NCI-H2196 treated with DMSO at 0.1 percent for 48 hours (cell line): ENCODE measurements around the gene CCDC12.
A peak's percentile ranks its signal among the peaks of the same experiment; 100 is the strongest.

ENCODE experiments used
- DNase-seq: peaks from one replicate; lab custom pipeline; 2025; ENCODE audit not compliant: unreplicated experiment; lab: John Stamatoyannopoulos, UW

CCDC12 gene

DNA sequence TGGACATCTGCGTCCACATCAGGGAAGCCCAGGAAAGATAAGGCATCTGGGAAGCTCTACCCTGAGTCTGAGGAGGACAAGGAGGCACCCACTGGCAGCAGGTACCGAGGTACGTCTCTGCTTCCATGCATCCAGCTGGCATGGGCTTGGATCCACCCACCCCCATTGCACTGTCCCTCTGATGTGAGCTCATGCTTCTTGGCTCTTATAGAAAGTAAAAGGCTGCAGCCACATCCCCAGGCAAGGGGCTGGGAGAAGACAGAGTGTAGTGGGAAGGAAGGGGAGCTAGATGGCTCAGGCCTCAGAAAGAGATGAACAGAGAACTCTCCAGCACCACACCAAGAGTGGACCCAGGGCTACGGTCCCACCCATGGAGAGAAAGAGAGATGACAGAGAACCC, 80.8 kb downstream of the CCDC12 start:
- DNase-seq: no peak

DNA sequence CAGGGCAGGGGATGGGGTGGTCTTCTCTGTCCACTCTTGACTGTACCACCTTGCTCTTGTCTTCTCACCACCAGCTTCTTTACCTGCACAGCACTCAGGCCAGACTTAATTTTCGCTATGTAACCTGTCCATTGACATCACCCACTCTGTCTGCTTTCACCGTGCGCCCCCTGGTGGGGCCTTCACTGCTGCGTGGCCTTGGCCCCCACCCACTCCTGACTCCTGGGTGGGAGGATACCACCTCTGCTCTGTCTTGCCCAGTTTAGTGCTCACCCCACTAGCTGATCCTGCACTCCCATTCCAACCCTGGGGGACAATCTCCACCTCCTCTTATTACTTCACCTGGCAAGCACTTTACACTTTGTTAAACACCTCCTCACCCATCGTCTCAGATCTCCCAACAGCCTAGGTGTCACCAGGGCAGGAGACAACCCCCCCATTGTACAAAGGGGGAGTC, 81.3 kb downstream of the CCDC12 start:
- DNase-seq: no peak

DNA sequence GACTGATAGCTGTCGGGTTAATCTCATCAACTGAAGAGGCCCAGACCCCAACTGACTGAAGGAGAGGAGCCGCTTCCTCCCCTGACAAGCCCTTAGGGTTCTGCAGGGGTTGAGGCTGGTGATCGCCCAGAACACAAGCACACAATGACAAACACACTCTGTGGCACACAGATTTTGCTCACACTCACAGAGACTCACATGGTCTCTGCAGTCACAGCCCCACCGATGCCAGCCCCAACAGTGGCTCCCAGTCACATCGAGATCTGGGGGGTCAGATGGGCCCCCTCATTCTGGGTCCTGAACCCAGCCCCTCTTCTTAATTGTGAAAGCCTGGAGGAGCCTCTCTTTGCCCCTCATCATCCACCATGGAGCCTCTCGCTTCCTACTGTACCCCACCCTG, 82.3 kb downstream of the CCDC12 start:
- DNase-seq: no peak

DNA sequence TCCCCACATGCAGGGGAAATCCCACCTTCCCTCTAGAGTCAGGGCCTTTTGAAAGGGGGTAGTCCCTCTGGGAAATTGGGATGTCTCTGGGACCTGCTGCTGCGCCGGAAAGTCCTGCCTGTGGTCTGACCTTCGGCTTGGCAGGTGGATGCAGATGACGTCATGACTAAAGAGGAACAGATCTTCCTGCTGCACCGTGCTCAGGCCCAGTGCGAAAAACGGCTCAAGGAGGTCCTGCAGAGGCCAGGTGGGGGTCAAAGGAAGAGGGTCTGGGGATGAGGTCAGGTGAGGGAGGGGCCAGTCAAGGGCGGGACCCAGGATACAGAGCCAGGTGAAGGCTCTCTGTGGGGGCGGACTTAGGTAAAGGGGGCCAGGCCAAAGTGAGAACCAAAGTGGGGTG, 82.8 kb downstream of the CCDC12 start:
- no peak for DNase-seq

DNA sequence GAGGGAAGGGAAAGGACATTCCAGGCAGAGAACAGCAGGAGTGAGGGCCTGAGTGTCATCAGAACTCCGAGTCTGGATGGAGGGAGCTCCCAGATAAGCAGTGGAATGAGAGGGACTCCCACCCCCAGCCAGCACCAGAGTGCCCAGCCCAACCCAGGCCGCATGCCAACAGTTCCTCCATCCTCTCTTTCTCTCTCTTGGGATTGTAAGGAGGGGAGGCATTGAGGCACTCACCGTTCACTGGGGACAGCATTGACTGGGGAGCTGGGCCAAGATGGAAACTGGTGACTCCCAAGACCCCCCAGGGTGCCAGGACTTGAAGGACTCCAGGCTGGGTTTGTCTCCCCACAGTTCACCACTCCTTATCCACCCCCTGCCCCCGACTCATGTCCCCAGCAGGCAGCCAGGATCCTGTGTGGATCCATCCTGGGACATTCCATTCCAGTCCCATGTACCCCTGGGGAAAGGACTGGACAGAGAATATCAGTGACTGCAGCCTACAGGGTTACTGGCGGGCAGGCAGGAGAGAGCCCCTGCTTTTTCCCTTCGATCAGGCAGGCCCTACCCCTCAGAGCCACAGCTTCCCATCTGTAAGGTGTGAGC, 83.3 kb downstream of the CCDC12 start:
- no peak for DNase-seq

DNA sequence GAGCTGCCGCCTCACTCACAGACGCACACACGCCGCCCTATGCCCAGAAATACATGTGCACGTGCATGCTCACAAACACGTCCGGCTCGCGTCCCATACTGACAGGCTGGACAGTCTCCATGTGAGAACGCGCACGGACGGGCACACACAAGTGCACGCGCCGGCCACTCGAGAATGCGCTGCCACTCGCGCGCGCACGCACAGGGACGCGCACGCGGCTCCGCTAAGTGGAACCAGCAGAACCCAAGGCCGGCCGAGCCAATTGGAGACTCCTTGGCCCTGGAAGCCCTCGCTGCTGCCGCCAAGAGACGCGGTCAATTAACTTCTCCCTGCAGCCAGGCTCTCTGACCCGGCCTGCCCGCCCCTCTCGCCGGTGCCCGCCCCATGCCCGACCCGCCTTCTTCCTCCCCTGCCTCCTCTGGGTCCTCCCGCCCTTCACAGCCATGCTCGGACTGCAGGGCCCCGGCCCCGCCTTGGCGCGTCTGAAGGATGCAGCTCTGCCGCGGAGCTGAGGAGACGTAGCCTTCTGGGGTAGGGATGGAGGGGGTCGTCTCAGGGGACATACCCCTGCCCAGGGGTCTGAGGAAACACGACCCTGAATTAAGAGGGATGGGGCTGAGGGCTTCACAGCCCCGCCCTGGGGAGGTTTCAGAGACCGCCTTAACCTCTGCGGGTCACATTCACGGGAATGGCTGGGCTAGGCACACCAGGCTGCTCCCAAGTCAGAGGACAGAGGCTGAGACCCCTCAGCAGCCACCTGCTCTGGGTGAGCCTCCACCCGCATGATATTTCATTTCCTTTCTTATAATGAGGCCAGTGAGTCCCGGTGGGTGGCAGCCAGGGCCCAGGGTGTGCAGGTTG, 84.0 kb downstream of the CCDC12 start:
- peak; percentile 90 for DNase-seq

DNA sequence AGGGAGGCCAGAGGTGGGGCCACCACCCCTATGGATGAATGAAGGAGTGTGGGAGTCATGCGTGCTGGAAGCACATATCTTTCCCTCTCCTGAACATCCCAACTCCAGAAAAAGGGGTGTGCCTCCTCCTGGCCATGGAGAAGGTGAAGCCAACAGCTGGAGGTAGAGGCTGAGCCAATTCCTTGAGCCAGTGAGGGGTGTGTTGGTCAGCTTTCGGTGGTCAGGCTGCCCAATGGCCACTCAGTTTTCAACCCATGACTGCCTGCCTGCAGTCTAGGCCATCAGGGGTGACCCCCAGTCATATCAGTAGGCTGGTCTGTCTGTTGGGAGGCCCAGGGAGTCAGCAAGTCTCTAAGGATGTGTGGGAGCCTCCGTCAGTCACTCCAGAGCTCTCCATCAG, 85.4 kb downstream of the CCDC12 start:
- no peak for DNase-seq

DNA sequence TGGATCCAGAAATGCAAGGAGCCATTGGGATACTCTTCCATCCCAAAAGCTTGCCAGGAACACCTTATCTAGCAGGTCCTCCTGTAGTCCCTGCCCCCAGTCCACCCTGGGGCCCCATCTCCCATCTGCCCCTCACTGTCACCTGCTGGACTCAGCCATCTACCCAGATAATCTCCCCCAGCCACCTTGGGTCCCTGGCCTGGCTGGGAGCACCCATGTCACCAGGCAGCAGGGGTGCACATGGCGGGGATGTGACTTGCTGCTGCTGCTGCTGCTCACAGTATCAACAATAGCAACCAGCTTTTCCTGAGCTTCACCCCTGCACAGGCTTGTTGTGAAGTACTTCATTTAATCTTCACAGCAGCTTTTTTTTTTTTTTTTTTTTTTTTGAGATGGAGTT, 86.4 kb downstream of the CCDC12 start:
- DNase-seq: no peak

DNA sequence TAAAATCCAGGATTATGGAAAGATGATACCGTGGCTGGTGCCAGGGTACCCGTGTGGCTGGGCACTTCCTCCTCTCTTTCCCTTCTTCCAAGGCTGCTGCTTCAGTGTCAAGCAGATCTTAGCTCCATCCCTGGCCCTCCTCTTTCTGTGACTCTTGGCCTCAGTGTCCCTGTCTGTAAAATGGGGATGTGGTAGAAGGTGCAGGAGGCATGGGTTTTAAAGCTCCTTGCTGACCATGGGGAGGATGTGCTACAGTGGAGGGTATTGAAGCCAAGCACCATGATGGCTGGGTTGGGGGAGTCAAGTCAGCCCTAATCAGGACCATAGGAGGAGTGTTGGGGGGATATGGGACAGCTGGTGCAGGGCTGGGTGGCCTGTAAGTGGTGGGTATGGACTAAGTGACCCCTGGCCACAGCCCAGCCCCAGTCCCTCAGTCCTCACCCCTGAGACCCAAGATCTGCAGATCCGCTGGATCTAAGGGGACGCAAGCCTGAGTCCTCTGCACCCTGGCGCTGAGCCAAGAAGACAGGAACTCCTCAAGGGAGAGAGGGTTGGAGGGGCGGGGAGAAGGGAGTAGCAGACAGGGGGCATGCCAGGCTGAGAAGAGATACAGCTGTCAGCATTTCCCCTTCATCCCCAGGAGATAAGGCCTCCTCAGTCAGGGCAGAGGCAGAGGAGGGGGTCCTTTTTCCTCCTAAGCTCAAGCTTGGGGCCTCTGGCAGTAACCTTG, 87.0 kb downstream of the CCDC12 start:
- no peak for DNase-seq

DNA sequence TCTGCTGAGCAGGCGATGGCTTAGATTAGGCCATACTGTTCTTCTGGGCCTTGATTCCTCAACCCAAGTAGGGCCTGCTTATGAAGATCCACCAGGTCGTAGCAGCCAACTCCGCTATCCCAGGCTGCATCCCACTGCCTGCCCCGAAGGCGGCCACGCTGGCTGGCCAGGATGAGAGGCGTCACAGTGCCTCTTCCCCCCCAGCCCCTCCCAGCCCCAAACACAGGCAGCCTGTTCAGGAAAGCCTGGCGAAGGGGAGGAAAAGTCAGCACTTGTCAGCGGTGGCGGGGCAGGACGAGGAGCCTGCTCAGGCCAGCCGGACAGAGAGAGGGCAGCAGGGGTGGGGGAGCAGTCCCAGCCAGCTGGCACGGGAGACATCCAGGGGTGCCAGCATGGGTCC, 87.8 kb downstream of the CCDC12 start:
- DNase-seq: no peak

DNA sequence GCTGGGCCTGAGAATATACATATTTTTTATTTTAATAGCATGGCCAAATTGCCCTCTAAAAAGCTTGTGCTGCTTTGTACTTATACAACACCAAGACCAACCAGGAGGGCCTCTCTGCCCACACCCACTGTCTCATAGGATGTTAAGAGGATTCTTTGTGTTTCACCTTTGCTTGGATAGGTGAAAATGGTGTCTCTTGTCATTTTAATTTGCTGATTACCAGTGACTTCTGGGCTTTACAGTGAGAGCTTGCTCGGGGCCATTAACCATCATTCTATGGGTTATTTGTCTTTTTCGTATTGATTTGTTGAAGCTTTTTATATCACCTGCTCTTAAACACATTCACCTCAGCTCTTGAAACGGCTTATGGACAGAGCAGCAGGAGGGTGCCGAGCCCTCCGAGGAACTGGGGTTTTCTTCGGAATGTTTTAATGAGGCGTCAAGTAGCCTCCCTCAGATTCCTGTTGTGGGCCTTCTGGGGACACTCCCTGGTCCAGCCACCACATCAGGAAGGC, 88.5 kb downstream of the CCDC12 start:
- no peak for DNase-seq

DNA sequence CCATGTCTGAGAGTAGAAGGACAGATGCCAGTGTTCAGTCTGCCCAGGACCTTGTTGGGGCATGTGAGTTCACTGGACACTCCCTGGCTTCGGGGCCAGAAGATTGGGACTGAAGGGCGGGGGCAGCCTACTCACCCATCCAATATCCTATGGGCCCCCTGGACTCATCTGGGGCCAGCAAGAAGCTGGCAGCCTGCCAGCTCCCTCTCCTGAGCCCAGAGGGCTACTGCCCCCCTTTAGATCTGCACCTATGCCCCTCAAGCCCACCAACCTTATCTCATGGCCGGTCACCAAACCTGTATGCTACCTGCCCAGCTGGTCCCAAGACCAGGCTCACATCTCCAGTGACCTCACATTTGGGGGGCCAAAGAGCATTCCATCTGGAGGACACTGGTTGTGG, 90.9 kb downstream of the CCDC12 start:
- no peak for DNase-seq

DNA sequence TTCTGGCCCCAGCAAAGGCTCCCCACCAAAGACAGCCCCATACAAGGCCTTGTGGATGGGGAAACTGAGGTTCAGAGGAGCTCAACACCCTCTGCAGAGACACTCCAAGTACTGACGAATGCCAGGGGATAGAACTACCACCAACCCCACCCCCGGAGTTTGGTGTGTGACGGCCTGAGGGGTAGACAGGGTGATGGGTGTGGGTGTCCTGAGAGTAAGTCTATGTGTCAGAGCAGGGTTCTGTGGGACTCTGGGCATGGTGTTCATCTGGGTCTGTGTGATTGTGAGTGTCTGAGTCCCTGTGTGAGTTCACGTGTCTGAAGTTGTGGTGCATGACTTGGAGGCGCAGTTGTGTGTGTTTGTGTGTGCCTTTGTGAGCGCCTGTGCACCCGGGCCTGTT, 91.6 kb downstream of the CCDC12 start:
- DNase-seq: no peak

DNA sequence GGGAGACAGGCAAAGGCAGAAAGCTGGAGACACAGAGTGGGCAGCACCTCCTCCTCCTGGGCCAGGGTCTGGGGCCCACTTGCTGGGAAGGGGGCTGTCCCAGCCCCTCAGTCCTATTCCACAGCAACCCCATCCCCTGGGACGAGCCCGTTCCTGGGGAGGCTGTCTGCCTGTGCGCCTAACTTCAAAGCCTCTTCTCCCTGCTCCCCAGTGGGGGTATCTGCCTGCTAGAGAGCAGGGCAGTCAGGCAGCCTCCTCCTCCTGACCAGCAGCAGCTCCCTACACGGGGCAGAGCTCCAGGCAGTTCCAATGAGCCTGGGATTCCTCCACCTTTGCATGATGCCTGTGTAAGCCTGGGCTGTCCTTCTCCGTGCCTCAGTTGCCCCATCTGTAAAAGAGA, 92.1 kb downstream of the CCDC12 start:
- DNase-seq: no peak

DNA sequence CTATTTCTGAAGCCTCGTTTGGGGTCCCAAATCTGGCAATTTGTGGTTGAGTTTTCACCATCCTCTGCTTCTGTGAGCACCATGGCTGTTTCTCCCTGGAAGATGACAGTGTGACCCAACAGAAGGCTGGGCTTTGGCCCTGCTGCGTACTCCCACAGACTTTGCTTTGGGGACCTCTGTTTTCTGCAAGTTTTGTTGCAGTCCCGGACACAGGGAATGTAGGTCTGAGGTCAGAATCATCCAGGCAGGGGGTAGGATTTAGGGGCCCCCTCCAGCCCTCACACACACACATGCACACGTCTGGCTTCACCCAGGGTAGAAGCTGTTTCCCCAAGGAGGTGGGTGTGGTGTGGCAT, 92.7 kb downstream of the CCDC12 start:
- DNase-seq: no peak

DNA sequence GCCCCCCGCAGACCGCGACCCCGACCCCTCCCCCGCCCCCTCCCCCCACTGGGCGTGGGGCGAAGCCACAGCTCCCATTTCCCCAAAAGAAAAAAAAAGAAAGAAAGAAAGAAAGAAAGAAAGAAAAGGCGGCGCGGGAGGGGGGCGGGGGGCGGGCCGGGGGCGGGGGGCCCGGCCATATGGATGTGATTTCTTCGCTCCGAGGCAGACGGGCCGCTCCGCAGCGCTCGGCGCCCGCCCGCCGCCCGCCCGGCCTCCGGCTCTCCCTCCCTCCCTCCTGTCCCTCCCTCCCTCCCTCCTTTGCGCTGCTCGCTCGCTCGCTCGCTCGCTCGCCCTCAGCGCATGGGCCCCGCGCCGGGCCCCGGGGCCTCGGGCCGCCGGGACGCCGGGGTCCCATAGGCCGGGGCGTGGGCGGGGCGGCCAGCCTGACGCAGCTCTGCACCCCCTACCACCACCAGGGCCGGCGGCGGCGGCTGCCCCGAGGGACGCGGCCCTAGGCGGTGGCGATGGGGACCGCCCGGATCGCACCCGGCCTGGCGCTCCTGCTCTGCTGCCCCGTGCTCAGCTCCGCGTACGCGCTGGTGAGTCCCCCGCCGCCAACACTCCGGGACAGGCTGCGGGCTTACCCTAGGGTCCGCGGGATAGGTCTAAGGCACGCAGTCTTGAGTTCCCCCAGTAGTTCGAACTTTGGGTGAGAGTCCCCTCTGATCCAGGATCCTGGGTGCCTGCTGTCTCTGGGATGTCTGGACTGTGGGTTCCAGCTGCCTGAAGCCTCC, 93.3 kb downstream of the CCDC12 start:
- no peak for DNase-seq

DNA sequence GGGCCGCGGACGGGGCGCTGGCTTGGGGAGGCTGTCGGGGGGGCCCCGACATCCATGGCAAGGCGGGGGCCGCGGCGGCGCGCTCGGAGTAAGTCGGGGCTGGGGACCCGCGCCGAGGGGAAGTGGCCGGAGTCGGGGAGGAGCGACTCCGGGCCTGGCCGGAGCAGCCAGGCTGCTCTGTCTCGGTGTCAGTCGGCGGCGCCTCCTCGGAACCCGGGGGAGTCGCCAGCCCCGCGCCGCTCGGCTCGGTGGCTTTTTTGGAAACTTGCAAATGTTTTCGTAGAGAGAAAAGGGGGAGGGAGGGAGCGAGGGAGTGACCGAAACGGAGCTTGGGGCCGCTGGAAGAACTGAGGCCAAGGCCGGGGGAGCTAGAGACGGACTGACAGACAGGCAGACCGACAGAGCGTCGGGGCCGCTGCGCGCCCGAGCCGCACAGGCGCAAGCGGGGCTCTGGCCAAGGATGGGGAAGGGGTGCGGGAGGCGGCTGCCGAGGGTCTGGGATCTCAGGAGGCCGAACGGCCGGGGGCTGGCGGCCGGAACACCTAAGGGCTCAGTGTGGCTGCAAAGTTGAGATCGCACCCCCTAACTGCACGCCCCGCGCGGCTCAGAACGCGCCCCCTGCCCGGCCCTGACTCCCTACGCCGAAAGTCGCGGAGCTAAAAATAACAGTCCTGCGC, 94.0 kb downstream of the CCDC12 start:
- no peak for DNase-seq

DNA sequence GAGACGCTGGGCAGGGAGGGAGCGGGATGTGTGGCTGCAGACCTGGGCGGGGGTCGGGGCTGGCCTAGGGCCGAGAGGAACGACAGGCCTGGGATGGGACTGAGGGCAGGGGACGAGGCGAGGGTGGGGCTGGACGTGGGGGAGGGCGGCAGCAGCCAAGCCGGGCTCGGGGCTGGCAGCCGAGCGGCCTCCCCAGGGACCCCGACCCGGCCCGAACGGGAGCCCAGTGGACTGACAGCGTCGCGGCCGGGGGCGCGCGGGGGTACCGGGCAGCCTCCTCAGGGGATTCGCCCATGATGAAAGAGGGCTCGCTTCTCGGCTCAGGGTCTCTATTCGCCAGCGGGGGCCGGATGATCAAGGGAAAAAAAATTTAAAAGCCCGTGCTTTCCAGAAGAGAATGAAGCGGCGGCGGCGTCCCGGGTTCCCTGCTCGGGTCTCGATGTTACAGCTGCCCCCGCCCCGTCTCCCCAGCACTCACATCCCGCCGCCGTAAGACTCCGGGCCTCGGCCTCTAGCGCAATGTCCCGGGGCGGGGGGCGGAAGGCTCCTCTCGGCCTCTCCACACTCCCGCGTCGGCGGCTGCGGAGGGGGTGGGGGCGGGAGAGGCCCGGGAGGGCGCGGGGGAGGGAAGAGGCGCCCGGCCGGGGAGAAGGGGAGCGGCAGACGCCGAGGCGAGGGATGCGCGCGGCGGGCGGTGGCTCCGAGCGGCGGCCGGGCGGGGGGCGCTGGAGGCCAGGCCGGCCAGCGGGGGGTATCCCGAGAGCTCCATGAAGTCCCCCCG, 94.8 kb downstream of the CCDC12 start:
- no peak for DNase-seq

DNA sequence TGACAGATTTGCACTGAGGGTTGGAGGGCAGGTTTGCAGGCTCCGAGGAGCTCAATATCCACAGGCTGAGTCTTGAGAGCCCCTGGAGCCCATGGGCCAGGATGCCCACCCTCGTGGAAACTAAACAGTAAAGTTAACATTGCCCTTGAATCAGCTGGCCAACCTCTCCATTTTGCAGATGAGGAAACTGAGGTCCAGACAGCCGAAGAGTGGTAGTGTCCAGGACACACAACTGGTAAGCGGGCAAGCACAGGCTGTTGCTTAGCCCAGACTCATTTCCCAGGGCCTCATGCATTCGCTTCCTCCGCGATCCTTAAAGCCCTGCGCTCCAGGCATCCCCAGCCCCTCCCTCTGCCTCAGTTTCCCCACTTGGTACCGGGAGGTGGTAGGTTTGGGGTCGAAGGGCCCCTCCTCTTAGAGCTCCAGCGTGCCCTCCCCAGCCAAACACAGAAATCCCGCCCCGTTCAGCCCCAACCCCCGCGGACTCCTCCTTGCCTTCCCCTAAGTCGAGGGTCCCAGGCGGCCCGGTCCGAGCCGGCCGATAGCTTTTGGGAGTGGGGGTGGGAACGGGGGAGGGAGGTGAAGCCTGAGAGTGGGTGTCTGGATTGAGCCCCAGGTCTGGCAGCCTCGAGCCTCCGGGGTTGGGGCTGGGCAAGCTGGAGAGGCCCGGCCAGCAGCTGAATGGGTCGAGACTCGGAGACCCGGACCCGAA, 95.5 kb downstream of the CCDC12 start:
- no peak for DNase-seq
